Endothelial cell (in vitro differentiated cells): ENCODE results near the gene WDR37. TPM values are rescaled to one million over a fixed set of nuclear protein-coding genes. Genes with fewer than 3 reads are reported as not detected.

Source experiments
- DNase-seq: peaks from one replicate; pipeline ENCODE4 v3.0.0; 2021; ENCODE audit warnings: low spot score
- H3K27ac Mint-ChIP-seq: one replicate; pipeline ENCODE4 v1.8.0; 2021; ENCODE audit warnings: mixed read lengths, inconsistent platforms; ENCODE audit not compliant: unreplicated experiment
- H3K27me3 Mint-ChIP-seq: one replicate; pipeline ENCODE4 v1.8.0; 2021; ENCODE audit warnings: mild to moderate bottlenecking, moderate library complexity, mixed read lengths, inconsistent platforms; ENCODE audit not compliant: unreplicated experiment
- H3K36me3 Mint-ChIP-seq: one replicate; pipeline ENCODE4 v1.8.0; 2021; ENCODE audit warnings: mild to moderate bottlenecking, low read depth, mixed read lengths, inconsistent platforms; ENCODE audit not compliant: unreplicated experiment
- H3K4me1 Mint-ChIP-seq: one replicate; pipeline ENCODE4 v1.8.0; 2021; ENCODE audit warnings: mild to moderate bottlenecking, mixed read lengths, inconsistent platforms; ENCODE audit not compliant: unreplicated experiment
- H3K4me3 Mint-ChIP-seq: one replicate; pipeline ENCODE4 v1.8.0; 2021; ENCODE audit warnings: mild to moderate bottlenecking, mixed read lengths, inconsistent platforms; ENCODE audit not compliant: unreplicated experiment
- H3K9me3 Mint-ChIP-seq: one replicate; pipeline ENCODE4 v1.8.0; 2021; ENCODE audit warnings: mixed read lengths, inconsistent platforms; ENCODE audit not compliant: unreplicated experiment
- total RNA-seq: library from RNA; stranded (reverse); fragmentation: NEBNext Ultra II Directional; extraction: Animal tissue kit (Norgen Biotek cat#: 25700); gene quantifications from one replicate; pipeline ENCODE4 v1.2.1, GENCODE V29; 2021; ENCODE audit not compliant: unreplicated experiment
- TF ChIP-seq, protein P1 (sequence below): fragments of 200-600 bp; sonication (generic); IDR thresholded peaks from one replicate; pipeline ENCODE4 v1.5.0; 2021; ENCODE audit warnings: antibody characterized with exemption; ENCODE audit not compliant: unreplicated experiment

WDR37 gene
- total RNA-seq, 1 donor from 2014 or later: 32.6 TPM

DNA sequence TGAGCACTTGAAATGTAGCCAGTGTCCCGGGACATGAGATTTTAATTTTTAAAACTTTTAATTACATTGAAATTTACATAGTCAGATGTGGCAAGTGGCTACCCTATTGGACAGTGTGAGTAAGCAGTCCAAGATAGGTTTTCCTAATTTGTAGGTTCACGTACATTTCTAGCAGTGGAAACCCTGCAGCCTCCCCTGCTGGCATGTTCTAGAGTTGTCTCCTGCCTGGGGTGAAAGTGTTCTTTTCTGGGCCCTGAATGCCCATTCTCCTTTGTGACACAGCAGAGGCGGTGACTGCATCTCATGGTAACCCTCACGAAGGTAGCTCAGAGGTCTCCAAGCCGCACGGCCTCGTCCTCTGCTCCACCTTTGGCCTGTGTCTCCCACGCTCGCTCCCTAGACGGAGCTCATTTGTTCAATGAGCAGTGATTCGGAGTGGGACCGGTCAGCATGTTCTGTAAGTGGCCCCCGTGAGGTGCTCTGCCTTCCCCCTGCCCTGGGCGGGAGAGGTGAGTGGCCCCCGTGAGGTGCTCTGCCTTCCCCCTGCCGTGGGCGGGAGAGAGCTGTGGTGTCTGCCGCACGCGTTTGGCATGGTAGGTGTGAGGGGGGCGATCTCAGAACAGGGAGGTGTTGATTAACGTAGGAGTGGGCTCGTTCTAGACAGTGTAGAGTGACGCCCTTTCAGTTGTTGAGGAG is 18.0 kb downstream of the WDR37 start:
- Mint-ChIP-seq H3K4me1 (peaks cover 4% of the 10 kb centered on the region), H3K36me3 (peaks cover 6% of the 10 kb centered on the region), H3K27me3 (peaks cover 2% of the 10 kb centered on the region), H3K27ac (no peak overlapping the region), H3K9me3 (no peaks in the 10 kb centered on the region), H3K4me3 (peak overlapping the region; percentile 52)
- no peak for DNase-seq
- TF ChIP-seq, protein P1, sequence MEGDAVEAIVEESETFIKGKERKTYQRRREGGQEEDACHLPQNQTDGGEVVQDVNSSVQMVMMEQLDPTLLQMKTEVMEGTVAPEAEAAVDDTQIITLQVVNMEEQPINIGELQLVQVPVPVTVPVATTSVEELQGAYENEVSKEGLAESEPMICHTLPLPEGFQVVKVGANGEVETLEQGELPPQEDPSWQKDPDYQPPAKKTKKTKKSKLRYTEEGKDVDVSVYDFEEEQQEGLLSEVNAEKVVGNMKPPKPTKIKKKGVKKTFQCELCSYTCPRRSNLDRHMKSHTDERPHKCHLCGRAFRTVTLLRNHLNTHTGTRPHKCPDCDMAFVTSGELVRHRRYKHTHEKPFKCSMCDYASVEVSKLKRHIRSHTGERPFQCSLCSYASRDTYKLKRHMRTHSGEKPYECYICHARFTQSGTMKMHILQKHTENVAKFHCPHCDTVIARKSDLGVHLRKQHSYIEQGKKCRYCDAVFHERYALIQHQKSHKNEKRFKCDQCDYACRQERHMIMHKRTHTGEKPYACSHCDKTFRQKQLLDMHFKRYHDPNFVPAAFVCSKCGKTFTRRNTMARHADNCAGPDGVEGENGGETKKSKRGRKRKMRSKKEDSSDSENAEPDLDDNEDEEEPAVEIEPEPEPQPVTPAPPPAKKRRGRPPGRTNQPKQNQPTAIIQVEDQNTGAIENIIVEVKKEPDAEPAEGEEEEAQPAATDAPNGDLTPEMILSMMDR: no peak

DNA sequence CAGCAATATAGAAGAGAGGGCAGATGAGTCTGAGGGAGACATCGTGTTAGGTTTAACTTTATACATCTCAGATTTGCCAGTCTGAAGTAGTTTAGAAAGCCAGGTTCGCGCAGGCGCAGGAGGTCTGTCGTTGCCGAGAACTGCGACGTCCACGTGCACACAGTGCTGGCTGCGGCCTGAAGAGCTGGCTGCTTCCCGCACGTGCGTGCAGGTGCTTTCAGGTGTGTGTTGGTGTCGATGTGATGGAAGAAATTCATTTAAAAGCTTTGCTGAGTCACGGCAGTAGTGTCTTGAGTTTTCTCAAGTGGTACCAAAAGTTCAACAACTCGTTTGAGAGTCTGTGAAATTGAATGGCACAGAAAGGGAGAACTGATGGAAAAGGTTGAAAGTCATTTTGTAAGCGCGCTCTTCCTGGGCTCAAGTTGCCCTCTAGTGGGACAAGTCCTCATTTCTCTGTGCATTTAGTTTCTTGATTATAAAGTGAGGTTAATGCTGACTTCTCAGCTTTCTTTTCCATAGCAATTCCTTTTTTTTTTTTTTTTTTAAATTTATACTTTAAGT is 18.6 kb downstream of the WDR37 start:
- peak overlapping the region; percentile 52 for H3K4me3 Mint-ChIP-seq
- H3K4me1 Mint-ChIP-seq: peaks cover 4% of the 10 kb centered on the region
- DNase-seq: no peak

GRCh38 chr10:1078668-1079067 is 22.5 kb downstream of the WDR37 start:
- Mint-ChIP-seq H3K27ac (no peak overlapping the region), H3K4me3 (no peak overlapping the region), H3K9me3 (no peaks in the 10 kb centered on the region), H3K36me3 (peaks cover 22% of the 10 kb centered on the region), H3K27me3 (peaks cover 2% of the 10 kb centered on the region), H3K4me1 (peaks cover 4% of the 10 kb centered on the region)
- TF ChIP-seq, protein P1: no peak
- no peak for DNase-seq

More for the DNA sequence above, 18.6 kb downstream of the WDR37 start:
- H3K36me3 Mint-ChIP-seq: peaks cover 10% of the 10 kb centered on the region
- no peaks in the 10 kb centered on the region for H3K9me3 Mint-ChIP-seq
- H3K27me3 Mint-ChIP-seq: peaks cover 2% of the 10 kb centered on the region
- H3K27ac Mint-ChIP-seq: peak overlapping the region; percentile 74
- TF ChIP-seq, protein P1: no peak

- Mint-ChIP-seq H3K36me3 (peaks cover 45% of the 10 kb centered on the region), H3K27me3 (peaks cover 2% of the 10 kb centered on the region)
- TF ChIP-seq, protein P1: no peak
Measured at GRCh38 chr10:1083581-1083980, 27.4 kb downstream of the WDR37 start.

More at GRCh38 chr10:1083581-1083980, 27.4 kb downstream of the WDR37 start:
- Mint-ChIP-seq H3K27ac (no peak overlapping the region), H3K4me3 (no peak overlapping the region), H3K9me3 (no peaks in the 10 kb centered on the region), H3K4me1 (peaks cover 26% of the 10 kb centered on the region)
- DNase-seq: no peak
